C4-2B (cell line): ENCODE measurements around the gene RSRC1.

Source experiments
- ZFX ChIP-seq: fragments of 450-650 bp; IDR thresholded peaks from 2 replicates; pipeline ENCODE4 v1.6.1; 2017
- TF ChIP-seq, protein P1 (sequence below): fragments of 450-650 bp; conservative IDR thresholded peaks from 2 replicates; pipeline ENCODE4 v1.5.1; 2017; ENCODE audit warnings: mild to moderate bottlenecking

DNA sequence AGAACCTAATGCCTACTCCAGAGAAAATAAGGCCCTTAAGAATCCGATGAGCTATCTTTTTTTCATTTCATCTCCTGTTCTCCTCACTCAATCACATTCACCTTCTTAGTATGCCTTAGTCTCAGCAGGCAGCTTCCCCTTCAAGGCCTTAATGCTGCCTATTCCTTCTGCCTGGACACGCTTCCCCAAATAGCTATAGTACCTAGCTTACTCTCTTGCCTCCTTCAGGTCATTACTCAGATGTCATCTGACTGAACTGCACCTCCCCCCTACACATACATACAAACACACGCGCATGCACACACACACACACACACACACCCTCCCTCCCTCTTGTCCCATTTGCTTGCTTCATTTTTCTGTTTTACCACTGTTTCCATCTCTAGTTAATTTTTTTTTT lies 269.6 kb downstream of the RSRC1 start:
- TF ChIP-seq, protein P1, sequence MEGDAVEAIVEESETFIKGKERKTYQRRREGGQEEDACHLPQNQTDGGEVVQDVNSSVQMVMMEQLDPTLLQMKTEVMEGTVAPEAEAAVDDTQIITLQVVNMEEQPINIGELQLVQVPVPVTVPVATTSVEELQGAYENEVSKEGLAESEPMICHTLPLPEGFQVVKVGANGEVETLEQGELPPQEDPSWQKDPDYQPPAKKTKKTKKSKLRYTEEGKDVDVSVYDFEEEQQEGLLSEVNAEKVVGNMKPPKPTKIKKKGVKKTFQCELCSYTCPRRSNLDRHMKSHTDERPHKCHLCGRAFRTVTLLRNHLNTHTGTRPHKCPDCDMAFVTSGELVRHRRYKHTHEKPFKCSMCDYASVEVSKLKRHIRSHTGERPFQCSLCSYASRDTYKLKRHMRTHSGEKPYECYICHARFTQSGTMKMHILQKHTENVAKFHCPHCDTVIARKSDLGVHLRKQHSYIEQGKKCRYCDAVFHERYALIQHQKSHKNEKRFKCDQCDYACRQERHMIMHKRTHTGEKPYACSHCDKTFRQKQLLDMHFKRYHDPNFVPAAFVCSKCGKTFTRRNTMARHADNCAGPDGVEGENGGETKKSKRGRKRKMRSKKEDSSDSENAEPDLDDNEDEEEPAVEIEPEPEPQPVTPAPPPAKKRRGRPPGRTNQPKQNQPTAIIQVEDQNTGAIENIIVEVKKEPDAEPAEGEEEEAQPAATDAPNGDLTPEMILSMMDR: no peak
- TF ChIP-seq ZFX: no peak
